BJ (cell line): Measurements from ENCODE around the gene NR5A2. TPM values are rescaled to one million over a fixed set of nuclear protein-coding genes. Genes with fewer than 3 reads are reported as not detected.
"Not testable (repeated sequence)": the region's sequence is repeated elsewhere in the genome, so short reads cannot be mapped to it uniquely, and the experiment has no call there.

Experiments used
- CTCF ChIA-PET: fragments of 350-600 bp; formaldehyde crosslinking; extraction: SDS; loops from one replicate; lab custom pipeline; 2021; ENCODE audit warnings: antibody characterized with exemption, inconsistent platforms; lab: Yijun Ruan, JAX
- POLR2A ChIA-PET: fragments of 300-600 bp; sonication (Branson Sonifier 250); formaldehyde crosslinking; extraction: SDS; loops from one replicate; lab custom pipeline; 2021; ENCODE audit warnings: antibody characterized with exemption; lab: Charles Lee
- DNase-seq: peaks from one replicate; pipeline ENCODE4 v3.0.0-alpha.2; 2011; ENCODE audit warnings: low read depth
- H3K27me3 ChIP-seq: 2 replicates; pipeline ENCODE4 v1.6.0; 2011; ENCODE audit warnings: low read length; ENCODE audit not compliant: control insufficient read depth, insufficient read depth
- H3K36me3 ChIP-seq: 2 replicates; pipeline ENCODE4 v1.5.1; 2011; ENCODE audit warnings: low read length; ENCODE audit not compliant: control insufficient read depth, insufficient read depth
- H3K4me3 ChIP-seq: 2 replicates; pipeline ENCODE4 v1.5.1; 2011; ENCODE audit warnings: low read depth, mild to moderate bottlenecking, control low read depth, low read length
- CTCF ChIP-seq: IDR thresholded peaks from 2 replicates; pipeline ENCODE4 v1.5.1; 2011; ENCODE audit warnings: low read depth, mild to moderate bottlenecking, control low read depth, inconsistent platforms, low read length, moderate library complexity; ENCODE audit not compliant: insufficient read depth
- polyA plus RNA-seq: library from polyadenylated mRNA; depleted of rRNA; stranded (reverse); fragments of >200 nt; gene quantifications from 2 replicates; pipeline ENCODE4 v1.2.3, GENCODE V29; 2011

The NR5A2 gene
- polyA plus RNA-seq, 1 experiment: 0.12 TPM

- no peak for TF ChIP-seq CTCF
- ChIA-PET POLR2A (no interaction called here), CTCF (no interaction called here)
- H3K27me3 ChIP-seq: no peaks in the 10 kb centered on the region
- H3K4me3 ChIP-seq: no peak overlapping the region
- no peaks in the 10 kb centered on the region for H3K36me3 ChIP-seq
- DNase-seq: no peak
Observed at GRCh38 chr1:200183637-200184036, 156.1 kb downstream of the NR5A2 start.

GRCh38 chr1:200184196-200184595 lies 156.7 kb downstream of the NR5A2 start:
- no peak for DNase-seq
- Histone ChIP-seq H3K36me3 (no peaks in the 10 kb centered on the region), H3K4me3 (no peak overlapping the region), H3K27me3 (no peaks in the 10 kb centered on the region)
- no peak for TF ChIP-seq CTCF
- CTCF ChIA-PET: no interaction called here
- POLR2A ChIA-PET: no interaction called here

- CTCF ChIA-PET: not testable (repeated sequence)
Observed at GRCh38 chr1:200185191-200185590, 157.7 kb downstream of the NR5A2 start.

GRCh38 chr1:200187332-200187731 lies 159.8 kb downstream of the NR5A2 start:
- H3K36me3 ChIP-seq, DNase-seq, H3K27me3 ChIP-seq, POLR2A ChIA-PET, H3K4me3 ChIP-seq, CTCF ChIA-PET: not testable (repeated sequence)

More at GRCh38 chr1:200185191-200185590, 157.7 kb downstream of the NR5A2 start:
- H3K36me3 ChIP-seq, POLR2A ChIA-PET, DNase-seq, H3K4me3 ChIP-seq, H3K27me3 ChIP-seq: not testable (repeated sequence)

GRCh38 chr1:200191993-200192392 lies 164.5 kb downstream of the NR5A2 start:
- no peak for TF ChIP-seq CTCF
- ChIA-PET CTCF (no interaction called here), POLR2A (no interaction called here)
- Histone ChIP-seq H3K27me3 (no peaks in the 10 kb centered on the region), H3K4me3 (no peak overlapping the region), H3K36me3 (no peaks in the 10 kb centered on the region)
- no peak for DNase-seq

GRCh38 chr1:200194477-200194876 lies 167.0 kb downstream of the NR5A2 start:
- Histone ChIP-seq H3K27me3 (no peaks in the 10 kb centered on the region), H3K36me3 (no peaks in the 10 kb centered on the region), H3K4me3 (no peak overlapping the region)
- no peak for TF ChIP-seq CTCF
- ChIA-PET CTCF (no interaction called here), POLR2A (no interaction called here)
- no peak for DNase-seq
